GM21360 (cell line): ENCODE data around the gene HS1BP3.

Experiments used
- ATAC-seq: cut with Tn5 transposase; IDR thresholded peaks from one replicate; pipeline ENCODE4 v1.9.1; 2021; ENCODE audit warnings: mild to moderate bottlenecking, moderate library complexity; ENCODE audit not compliant: unreplicated experiment

Gene HS1BP3

DNA sequence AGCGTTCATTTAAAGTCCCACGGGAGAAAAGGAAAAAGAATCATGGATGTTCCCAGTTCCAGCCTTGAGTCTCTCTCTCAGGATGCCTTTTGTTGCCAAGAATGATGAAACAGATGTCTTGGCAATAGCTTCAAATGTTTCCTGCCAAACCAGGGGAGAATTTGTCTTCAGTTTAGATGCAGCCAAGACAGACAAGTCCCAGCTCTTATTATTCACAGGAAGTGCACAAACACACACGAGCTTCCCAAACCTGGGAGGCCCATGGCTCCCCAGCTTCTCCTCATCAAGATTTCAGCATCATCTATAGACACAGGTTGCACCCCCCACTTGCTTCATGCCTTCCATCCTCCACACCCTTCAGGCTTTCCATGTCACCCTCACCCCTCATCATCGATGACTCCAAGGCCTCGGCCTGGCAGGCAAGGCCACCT lies 45.9 kb downstream of the HS1BP3 start:
- ATAC-seq, result no peak

DNA sequence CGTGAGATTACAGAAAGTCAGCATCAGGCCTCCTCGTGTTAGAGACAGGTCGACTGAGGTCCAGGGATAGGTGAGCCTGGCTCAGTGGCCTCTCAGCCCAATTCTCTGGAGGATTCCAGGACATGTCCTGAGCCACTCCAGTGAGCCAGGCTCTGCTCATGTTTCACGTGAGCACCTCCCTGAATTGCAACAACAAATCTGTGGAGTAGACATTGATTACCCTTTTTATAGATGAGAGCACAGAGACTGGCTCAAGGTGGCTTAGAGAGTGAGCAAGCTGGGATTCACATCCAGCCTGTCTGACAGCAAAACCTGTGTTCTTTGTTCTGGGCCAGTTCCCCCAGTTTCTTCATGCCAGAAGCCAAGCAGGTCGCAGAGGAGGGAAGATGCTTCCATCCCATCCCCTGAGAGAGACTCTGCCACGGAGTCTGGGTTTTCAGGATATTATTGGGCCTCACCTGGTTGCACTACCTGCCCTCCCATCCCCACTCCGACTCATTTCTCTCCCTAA lies 46.4 kb downstream of the HS1BP3 start:
- ATAC-seq, result no peak

DNA sequence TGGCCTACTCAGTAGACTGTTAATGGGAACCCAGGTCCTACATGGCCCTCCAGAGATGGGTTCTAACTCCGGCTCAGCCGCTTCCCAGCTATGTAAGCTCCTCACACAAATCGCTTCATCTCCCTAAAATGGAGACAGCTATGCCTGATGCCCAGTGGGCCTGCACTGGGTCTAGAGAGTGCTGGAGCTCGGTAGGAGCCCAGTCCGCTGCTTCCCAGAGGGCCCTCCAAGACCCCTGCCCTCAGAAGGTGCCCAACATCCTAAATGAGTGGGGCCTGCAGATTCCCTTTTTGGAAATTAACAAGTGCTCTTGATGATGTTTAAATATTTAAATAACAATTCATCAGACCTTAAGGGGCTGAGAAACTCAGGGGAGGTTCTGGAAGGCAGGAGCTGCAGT lies 47.1 kb downstream of the HS1BP3 start:
- ATAC-seq, result no peak

DNA sequence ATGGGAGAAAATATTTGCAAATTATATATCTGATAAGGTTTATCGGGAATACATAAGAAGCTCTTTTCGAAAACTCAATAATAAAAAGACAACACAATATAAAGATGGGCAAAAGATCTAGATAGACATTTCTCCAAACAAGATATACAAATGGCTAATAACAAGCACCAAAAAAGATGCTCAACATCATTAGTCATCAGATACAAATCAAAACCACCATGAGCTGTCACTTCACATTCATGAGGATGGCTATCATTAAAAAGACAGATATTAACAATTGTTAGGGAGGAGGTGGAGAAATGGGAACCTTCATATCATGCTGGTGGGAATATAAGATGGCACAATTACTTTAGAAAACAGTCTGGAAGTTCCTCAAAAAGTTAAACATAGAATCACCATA lies 48.1 kb downstream of the HS1BP3 start:
- ATAC-seq, result no peak

DNA sequence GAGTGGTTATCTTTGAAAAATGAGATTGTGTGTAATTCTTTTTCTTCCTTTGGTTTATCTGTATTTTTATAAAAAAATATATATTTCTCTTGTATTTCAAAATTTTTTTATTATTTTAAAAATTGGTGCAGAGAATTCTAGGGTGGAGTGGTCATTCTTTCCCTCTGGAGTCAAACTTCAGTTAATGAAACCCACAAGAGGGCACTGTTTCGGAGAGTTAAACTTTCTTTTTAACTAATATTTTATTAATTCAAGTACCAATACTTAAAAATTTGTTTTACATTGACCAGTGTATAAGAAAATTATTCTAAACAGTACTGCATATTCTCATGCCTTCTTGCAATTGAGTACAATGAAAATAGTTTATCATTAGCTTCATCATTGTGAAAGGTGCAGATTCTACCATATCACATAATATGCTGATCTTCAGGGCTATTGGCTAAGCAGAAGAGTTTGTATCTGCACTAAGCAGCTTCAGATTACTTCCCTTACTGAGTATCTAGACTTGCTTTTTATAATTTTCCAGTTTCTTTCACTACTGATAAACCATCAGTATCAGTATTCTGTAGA lies 50.1 kb downstream of the HS1BP3 start:
- ATAC-seq, result no peak

DNA sequence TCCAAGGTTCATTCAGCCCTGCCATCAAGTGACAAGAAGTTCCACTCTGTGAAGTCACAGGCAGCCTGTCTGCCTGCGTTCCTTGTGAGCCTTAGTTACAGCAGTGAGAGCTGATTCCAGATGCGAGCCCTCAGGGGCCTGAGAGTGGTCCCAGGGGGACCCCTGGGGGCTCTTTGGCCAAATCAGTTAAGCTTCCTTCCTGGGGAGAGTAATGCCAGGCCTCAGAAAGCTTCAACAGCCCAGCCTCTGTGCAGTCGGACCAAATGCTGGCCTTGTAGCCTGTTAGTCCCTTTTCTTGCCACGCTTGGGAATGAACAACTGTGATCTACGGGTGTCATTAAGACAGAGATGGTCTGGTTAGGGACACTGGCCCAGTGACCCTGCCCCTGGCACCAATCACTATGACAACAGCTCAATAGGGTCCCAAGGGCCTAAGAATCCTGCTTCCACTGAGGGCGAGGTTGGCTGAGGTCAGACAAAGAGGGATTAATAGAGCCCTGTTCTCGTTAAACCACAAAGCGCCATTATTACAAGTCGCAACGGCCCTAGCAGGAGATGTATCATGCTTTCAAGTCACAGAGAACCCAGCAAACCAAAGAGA lies 50.9 kb downstream of the HS1BP3 start:
- no peak for ATAC-seq

DNA sequence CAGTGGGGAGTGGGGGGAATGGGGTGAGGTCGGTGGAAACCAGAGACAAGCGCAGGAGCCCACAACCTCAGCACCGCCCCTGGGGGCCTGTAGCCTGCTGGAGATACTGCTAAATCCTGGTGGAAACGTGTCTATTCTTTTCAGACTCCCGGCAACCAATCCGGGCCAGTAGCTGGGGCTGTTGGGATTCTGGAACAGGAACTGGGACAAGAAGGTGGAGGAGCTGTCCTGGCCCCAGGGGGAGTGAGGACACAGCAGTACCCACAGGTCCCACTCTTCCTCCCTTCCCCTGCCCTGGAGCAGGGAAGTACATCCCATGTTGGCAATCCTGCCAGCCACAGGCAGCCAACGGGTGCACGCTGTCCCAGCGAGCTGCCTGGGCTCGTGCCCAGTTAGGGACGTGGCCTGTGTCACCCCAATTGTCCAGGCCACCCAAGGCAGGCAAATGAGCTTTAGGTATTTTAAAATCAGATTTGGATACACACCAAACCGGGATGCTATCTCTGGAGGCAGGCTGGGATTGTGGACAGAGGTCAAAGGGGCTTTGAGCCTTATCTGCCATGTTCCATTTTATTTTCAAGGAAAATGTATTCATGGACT lies 51.8 kb downstream of the HS1BP3 start:
- no peak for ATAC-seq

DNA sequence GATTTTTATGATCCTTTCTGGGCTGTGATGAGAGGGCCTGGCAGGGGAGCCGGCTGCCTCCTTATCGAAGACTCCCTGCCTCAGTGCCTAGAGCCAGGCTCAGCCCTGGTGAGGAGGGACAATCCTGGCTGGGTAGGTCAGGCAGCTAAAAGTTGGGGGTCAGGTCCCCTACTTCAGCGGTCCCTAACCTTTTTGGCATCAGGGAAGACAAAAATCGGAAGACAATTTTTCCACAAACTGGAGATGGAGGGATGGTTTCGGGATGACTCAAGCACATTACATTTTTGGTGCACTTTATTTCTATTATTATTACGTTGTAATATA lies 53.1 kb downstream of the HS1BP3 start:
- no peak for ATAC-seq

DNA sequence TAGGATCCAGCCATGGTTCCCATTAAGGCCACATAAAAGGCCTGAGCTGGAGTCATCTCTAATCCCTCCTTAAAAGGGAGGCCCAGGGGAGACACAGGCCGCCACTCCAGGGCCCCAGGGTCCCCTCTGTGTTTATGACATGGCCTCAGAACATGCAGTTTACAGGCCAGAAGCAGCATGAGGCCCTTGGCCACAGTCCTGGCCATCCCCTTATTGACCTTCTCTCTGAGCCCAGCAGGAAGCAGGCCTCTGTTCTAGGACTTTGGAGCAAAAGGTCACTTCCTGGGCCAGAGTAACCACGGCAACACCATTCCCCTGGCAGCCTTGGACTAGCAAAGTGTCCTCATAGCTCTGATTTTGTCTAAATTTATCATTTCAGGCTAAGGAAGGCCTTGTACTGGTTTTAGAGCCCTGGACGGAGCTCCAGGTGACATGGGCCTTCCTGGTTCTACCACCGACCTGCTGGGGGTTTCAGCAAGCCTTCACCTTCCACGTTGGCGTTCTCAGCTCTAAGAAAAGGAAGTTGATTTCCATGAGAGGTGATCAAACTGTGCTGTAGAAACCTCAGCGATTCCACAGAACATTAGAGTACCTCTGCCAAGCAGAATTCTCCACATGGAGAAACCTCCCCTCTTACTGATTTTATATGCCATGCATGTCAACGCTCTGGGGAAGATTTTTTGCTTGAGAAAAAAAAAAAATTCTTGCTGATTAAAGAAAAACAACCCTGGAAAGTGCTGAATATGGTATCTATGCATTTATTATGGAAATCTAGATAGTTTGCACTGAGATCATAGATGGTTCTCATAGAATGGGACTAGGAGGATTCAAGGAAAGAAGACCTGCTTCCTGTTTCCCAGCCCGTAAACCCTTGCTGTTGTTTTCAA lies 53.7 kb downstream of the HS1BP3 start:
- ATAC-seq, result no peak

DNA sequence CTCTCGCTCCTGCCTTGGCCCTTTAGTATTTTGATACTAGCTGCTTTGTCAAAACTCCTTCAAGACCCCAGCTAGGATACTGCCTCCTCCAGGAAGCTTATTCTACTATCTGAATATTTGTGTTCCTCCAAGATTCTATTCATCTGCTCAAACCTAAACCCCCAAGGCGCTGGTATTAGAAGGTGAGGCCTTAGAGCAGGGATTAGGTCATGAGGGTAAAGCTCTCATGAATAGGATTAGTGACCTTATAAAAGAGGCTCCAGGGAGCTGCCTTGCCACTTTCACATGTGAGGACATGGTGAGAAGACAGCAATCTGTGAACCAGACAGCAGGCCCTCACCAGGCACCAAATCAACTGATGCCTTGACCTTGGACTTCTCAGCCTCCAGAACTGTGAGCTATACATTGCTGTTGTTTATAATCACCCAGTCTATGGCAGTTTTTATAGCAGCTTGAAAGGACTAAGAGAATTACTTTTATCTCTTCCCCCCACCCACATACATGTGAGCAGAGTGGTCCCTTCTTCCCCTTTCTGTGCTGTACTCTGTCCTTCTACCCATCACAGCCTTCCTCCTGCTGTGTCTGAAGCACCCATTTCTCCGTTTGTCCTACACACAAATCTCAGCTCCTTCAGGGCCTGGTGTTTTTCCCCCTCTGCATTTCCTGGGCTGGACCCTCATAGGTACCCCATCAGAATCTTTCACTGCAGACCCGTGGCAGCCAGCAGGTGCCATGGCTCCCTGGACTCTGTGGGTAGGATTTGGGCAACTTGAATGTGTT lies 54.5 kb downstream of the HS1BP3 start:
- ATAC-seq, result no peak

DNA sequence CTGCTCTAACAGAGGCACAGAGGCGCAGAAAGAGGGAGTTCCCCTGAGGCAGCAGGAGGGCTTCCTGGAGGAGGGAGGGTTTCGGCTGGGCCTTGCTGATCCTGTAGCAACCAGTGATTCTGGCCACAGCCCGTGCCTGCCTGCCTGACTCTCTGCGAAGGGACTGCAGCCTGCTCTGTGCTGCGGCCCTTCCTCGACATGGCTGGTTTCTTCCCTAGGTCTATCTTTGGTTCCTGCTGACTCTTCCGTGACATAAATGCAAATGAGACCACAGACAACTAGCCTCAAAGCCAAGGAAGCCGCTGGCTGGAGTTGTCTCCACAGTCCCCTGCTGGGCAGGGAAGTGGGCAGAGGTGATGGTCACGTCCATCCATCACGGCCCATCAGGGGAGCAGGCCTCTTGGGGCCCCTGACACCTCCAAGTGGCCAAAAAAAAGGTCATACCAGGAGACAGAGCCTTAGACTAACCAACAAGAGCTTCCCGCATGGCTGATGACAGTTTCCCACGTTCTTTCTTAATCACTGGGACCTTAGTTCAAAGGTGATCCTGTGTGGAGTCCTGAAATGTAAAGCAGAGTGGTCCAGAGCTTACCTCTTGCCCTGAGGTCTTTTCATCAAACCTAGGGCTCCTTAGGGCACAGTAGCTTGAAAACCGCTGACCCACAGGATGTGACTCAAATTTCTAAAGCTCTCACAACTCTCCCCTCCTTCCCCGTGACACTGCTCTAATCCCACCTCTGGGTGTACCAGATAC lies 55.3 kb downstream of the HS1BP3 start:
- peak; percentile 92 for ATAC-seq

DNA sequence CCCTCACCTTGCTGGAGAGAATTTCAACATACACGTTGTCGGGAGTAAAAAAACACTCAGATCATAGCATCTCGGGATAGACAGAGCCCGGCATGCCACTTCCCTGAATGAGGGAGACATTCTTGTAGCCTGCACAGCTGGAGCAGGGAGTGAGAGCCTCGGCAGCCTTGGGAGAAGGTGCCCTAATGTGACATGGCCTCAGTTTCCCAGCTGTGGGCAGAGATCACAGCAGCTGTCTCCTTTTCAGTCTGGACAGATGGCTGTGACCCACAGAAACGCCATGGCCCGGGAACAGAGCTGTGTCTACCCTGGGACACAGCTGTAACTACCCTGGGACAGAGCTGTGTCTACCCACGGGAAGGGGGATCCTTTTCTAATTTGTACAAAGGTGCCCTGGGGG lies 55.9 kb downstream of the HS1BP3 start:
- ATAC-seq, result no peak

DNA sequence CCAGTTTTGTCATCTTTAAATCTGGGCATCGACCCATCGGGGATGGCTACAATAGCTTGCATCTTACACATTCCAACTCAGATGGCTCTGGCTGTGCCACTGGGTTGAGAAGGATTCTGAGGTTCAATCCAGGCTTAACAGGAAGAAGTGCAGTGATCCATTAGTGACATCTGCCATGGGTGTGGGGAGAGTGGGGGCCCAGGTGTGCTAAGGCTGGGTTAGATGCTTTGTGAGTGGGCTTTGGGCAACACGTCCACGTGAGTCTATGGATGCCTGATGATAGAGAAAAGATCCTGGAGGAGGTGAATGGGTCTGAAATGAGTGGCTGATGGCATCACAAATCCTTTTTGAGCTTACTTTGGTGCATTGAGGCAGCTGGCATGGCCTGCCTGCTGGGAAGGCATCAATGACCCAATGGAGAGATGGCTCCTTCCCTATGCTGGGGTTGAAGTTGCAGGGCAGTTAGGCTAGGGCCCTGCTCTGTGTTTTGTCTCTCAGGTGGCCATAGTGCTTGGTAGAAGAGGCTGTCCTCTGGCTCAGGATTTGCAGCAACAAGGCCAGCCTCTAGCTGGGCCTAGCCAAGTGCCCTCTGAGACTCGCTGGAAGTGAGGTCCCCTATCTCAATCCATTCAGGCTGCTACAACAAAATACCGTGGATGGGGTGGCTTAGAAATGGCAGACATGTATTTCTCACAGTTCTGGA lies 56.7 kb downstream of the HS1BP3 start:
- no peak for ATAC-seq

DNA sequence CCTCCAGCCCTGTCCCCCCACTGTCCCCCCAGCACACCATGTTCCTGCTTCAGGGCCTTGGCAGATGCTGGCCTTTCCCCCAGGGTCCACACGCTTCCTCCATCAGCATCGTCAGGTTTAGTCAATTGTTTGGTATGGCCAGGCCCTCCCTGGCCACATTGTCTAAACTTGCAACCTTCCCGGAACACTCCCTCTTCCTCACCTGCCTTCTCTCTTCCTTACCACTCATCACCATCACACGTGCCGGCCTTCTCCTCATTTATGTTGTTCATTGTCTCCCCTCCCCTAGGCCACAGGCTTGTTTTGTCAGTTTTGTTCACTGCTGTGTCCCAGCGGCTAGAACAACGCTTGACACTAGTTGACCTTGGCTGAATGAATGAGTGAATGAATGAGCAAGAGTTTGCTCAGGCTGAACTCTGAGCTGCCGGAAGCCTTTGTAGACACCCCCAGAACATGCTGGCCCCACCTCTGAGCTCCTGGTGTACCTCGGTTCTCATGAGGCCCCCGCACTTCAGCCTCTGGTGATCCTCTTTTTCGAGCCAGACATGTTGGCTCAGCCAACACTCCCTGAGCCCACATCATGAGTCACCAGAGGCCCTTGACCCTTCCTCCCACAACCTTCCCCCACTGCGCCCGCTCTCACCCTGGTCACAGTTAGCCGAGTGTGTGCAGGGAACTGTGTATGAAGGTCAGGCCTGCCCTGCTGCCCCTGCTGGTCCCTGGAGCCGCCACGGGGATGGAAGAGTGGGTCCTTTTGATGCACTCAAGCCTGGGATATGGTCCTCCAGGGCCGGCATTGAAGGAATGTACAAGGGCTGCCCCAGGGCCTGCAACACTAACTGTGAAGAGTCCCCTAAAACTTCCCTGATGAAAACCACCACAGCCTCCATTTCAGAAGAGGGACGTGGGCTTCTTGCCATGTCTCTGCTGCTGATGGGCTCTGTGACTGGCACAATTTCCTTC lies 57.5 kb downstream of the HS1BP3 start:
- no peak for ATAC-seq

DNA sequence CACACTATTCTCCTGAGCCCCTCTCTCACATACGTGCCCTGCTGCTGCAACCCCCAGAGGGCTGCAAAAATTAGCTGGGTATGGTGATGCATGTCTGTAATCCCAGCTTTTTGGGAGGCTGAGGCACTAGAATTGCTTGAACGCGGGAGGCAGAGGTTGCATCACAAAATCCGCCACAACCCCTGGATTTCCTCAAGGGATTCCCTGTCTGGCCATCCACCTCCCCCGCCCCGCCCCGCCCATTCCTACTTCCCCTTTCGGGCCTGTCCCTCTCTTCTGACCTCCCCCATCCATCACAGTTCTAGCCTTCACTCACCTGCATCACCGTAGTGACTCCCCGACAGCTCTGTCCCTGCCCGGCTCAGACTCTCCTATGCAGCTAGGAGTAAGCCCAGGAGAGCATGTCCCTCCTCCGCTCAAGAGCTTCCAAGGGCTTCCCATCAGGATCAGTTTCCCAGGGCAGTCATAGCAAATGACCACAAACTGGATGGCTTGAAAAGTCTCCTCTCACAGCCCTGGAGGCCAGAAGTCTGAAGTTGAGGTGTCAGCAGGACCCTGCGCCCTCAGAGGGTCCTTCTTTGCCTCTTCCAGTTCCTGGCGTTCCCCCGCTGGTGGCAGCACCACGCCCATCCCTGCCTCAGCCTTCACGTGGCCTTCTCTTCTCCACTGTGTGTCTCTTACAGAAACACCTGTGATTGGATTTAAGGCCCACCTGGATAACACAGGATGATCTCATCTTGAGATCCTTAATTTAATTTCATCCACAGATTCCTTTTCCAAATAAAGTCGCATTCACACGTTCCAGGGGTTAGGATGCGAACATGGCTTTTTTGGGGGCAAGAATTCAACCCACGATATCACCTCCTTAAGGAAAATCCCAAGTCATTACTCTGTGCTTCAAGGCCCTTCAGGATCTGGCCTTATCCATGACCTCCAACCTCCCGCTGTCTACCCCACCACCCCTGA lies 58.5 kb downstream of the HS1BP3 start:
- ATAC-seq, result no peak

DNA sequence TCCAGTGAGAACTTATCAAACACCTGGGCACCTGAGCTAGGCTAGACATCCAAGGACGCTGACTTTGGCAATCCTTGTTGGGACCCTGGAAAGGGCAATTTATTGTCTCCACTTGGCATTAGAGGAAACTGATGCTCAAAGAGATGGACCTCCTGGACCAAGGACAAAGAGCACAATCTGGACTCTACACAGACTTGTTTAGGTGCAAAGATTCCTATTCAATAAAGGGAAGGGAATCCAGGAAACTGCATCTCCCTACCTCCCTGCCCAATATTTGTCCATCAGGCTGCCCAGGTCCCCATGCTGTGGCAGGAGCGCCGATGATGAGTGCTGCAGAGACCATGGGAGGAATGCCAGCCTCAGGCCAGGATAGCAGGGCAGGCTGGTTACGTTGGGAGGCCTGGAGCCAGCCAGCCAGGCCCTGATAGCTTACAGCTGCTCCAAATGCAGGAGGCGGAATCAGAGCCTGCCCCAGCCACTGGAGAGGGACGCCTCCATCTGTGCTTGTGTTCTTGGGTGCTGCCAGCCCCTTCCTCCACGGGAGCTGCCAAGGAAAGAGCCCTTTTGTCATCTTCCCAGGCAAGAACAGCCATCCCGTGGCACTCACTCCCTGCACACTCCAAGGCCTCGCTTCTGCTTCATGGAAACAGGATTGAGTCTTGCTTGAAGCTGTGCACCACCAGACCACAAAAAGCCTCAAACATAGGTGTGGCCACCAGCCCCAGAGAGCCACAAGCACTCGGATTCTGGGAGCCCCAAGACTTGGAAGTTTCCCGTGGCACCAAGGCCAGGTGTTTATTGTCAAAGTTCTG lies 60.0 kb downstream of the HS1BP3 start:
- no peak for ATAC-seq
